Gastroesophageal sphincter (tissue), 3 donors: Measurements from ENCODE around the gene SRP9.

ENCODE experiments used
- EP300 ChIP-seq: sonication (generic); formaldehyde crosslinking; IDR thresholded peaks from one replicate; pipeline ENCODE4 v1.6.1; 2017; ENCODE audit warnings: antibody characterized with exemption, mild to moderate bottlenecking
- POLR2A ChIP-seq, 2 donors: fragments of 450-650 bp; IDR thresholded peaks; one replicate each; pipeline ENCODE4 v1.6.1; 2017; ENCODE audit warnings: antibody characterized with exemption in 2 of 2, mild to moderate bottlenecking in 2 of 2, moderate library complexity in 1 of 2
- TF ChIP-seq, protein P1 (sequence below), 4 experiments: fragments of 200-600 bp in 2 of 4; fragments of 450-650 bp in 2 of 4; sonication (generic) in 1 of 4; IDR thresholded peaks; one replicate each; pipeline ENCODE4 v1.5.1; 2017 to 2019; ENCODE audit warnings: antibody characterized with exemption in 4 of 4, mild to moderate bottlenecking in 2 of 4, moderate library complexity in 2 of 4

DNA sequence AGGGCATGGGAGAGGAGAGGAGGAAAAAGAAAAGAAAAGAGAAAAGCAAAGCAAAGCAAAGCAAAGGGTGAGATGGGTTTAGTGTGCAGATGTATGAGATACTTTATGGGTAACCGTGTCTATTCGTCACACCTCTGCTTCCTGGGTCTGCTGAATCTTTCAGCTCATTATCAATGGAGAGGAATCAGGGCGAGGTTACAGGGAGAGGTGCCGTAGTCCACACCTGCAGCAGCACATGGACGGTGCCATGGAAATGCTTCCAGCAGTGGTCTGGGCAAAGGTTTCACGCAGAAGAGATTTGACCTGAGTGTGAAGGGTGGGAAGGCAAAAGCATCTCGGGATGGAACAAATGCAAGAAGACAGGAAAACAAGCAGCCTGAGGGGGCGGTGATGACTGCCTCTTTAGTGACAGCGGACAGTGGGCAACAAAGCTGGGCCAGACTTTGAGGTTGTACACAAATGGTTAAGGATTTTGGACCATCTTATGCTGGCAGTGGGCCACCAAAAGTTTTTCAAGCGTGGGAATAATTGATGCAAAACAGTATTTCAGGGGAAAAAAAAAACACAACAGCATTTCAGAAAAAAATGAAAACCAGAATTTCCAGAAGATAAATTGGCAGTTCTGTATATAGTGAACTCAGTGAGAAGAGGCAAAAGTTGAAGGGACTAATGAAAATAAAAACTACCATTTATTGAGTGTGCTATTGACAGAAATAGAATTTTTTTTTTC, 19.5 kb upstream of the SRP9 start:
- TF ChIP-seq, protein P1, sequence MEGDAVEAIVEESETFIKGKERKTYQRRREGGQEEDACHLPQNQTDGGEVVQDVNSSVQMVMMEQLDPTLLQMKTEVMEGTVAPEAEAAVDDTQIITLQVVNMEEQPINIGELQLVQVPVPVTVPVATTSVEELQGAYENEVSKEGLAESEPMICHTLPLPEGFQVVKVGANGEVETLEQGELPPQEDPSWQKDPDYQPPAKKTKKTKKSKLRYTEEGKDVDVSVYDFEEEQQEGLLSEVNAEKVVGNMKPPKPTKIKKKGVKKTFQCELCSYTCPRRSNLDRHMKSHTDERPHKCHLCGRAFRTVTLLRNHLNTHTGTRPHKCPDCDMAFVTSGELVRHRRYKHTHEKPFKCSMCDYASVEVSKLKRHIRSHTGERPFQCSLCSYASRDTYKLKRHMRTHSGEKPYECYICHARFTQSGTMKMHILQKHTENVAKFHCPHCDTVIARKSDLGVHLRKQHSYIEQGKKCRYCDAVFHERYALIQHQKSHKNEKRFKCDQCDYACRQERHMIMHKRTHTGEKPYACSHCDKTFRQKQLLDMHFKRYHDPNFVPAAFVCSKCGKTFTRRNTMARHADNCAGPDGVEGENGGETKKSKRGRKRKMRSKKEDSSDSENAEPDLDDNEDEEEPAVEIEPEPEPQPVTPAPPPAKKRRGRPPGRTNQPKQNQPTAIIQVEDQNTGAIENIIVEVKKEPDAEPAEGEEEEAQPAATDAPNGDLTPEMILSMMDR (IDR thresholded peaks at IDR 0.05), result no peak
- no peak for TF ChIP-seq POLR2A (IDR thresholded peaks at IDR 0.05)
- TF ChIP-seq EP300, result no peak
